Caki2 (cell line): ENCODE results near the gene SLC25A5. TPM values are rescaled to one million over a fixed set of nuclear protein-coding genes. Genes with fewer than 3 reads are reported as not detected.
"Not testable (repeated sequence)": the region's sequence is repeated elsewhere in the genome, so short reads cannot be mapped to it uniquely, and the experiment has no call there.

ENCODE experiments used
- DNase-seq: peaks from one replicate; pipeline ENCODE4 v3.0.0-alpha.2; 2015; ENCODE audit warnings: low read depth
- in situ Hi-C: cut with HindIII; loops from 2 replicates; pipeline ENCODE4 v1.10.0; 2016; ENCODE audit warnings: low sequenced_read_pairs, low pct_unique_long_range_greater_than_20kb, mixed read lengths
- total RNA-seq: library from RNA; depleted of rRNA; stranded (reverse); fragments of >200 nt; shearing (Covaris generic); gene quantifications from 2 replicates; pipeline ENCODE4 v1.2.3, GENCODE V29; 2014; ENCODE audit warnings: low replicate concordance; rRNA removed

SLC25A5 gene
- total RNA-seq, 1 experiment from 2014 or later = 37.5 TPM

DNA sequence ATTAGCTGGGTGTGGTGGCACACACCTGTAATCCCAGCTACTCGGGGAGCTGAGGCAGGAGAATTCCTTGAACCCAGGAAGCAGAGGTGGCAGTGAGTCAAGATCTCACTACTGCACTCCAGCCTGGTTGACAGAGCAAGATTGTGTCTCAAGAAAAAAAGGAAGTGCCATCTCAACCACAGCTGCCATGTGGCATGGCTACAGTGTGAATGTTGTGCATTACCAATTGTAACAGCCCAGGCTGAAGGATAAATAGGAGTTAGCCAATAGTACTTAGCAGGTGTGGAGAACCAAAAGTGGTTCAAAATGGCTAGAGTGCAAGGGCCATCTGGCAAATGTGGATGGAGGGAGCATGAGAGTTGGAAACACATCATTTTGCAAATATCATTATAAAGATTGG, 28.9 kb downstream of the SLC25A5 start:
- DNase-seq = no peak
- in situ Hi-C loops = no loop called here

DNA sequence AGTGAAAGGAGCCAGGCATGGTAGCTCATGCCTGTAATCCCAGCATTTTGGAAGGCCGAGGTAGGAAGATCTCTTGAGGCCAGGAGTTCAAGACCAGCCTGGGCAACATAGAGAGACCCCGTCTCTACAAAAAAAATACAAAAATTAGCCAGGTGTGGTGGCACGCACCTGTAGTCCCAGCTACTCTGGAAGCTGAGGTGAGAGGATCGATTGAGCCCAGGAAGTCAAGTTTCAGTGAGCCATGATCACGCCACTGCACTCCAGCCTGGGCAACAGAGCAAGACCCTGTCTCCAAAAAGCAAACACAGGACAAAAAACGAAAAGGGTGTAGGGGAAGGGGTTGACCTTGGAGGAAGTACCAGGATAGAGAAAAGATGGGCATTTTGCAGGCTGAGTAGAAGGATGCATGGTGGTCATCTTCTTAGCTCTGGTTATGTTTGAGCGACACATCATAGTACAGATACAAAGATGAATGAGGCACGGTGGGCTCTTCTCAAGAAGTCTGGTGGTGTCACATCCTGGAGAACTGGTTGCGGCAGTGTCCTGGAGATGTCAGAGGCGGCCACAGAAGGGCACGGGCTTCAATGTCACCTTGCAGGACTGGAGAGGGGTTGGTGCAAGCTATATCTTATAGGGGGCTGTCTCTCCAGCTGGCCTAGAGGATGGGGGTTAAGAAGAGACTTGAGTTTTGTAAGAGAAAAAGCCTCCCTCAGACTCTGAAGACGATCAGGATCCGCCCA, 32.0 kb downstream of the SLC25A5 start:
- in situ Hi-C loops = no loop called here
- DNase-seq = no peak

DNA sequence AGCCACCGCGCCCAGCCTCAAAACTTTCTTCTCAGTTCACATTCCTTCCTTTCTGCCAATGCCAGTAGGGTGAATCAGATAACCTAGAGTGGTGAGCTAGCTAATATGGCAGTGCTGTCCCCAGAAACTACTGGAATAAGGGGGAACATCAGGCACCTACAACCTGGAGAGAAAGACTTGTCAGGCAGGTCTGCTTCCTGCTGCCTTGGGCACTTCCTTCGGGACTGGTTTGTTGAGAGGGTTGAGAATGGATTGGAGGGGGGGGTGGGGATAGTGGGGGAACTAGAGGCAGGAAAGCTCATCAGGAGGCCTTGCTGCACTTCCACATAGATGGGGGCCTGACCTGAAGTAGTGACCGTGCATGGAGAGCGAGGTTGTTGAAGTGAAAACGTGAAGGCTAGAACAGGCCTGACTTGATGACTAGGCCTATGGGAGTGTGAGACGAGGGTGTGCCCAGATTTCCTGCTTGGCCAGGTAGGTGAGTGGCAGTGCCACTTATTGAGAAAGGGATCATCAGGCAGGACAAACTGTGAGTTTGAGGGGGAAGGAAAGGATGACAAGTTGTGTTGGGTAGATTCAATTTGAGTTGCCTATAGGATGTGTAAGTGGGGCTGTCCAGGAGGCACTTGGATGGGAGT, 33.4 kb downstream of the SLC25A5 start:
- in situ Hi-C loops = no loop called here
- no peak for DNase-seq

DNA sequence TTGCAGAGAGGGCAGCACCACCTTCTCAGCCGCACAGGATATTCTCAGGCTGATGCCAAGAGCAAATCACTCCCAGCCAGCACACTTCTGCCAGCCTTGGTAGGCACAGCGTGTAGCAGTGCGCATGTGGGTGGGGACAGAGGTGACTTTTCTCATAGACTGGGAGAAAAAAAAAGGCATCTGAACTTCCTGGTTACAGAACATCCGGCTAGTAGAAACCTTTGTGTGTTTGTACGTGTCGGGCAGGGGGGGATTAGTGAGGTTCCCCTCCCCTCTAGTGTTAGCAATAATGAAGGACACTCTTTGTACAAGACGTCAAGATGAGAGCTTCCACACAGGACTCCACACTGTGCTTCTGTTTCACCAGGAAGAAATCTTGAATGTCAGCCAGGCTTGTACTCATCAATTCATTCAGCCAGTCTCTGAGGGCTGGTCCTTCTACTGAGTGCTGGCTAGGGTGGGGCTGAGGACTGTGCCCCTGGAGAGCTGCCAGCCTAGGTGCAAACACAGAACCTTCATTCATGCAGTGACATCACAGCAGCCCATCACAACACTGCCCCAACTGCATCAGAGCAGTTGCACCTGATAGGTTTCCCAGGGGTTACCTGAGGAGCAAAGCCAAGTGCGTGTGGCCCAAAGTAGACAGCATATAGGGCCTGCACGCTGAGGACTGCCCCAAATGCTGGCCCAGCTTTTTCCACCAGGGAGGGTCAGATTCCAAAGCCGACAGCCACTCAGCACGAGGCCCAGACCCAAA, 34.7 kb downstream of the SLC25A5 start:
- in situ Hi-C loops = no loop called here
- DNase-seq = peak; percentile 10

DNA sequence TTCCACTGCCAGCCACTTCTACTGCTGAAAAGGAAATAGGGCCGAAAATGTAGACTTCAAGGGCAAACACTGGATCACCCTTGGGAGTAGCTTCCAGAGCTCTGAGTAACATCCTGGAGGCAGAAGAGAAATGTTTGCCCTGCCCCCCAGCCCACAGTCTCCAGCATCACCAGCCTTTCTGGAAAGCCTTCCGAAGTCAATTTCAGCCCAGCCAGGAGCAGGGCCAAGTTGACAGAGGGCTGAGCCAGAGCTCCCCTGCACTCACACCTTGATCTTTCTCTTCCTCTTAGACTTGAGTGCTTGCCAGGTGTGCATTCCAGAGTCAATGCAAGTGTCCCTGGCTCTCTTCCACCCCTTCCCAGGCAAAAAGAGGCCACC, 35.2 kb downstream of the SLC25A5 start:
- no peak for DNase-seq
- in situ Hi-C loops = no loop called here

DNA sequence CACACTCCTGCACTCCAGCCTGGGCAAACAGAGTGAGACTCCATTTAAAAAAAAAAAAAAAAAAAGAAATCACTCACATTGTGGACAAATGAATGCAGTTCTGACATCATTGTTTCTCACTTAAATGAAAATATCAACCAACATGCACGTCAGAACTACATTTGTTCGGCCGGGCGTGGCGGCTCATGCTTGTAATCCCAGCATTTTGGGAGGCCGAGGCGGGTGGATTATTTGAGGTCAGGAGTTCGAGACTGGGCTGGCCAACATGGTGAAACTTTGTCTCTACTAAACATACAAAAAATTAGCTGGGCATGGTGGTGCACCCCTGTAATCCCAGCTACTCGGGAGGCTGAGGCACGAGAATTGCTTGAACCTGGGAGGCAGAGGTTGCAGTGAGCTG, 36.9 kb downstream of the SLC25A5 start:
- DNase-seq, in situ Hi-C loops: not testable (repeated sequence)

DNA sequence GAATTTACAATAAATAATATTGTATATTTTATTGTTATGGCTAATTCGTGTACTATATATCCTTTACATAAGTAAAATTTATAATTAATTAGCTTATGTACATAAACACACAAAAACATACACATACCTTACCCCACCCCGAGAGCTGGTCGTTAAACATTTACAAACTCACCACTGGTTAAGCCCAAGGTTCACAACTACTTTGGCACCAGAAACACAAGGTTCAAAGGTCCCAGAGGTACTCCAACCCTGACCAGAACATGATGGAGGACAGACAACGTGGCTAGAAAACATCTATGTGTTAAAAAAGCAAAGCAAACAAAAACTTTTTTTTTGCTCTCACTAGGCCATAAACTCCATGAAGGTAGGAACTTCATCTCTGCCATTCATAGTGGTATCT, 37.7 kb downstream of the SLC25A5 start:
- no peak for DNase-seq
- in situ Hi-C loops = no loop called here

DNA sequence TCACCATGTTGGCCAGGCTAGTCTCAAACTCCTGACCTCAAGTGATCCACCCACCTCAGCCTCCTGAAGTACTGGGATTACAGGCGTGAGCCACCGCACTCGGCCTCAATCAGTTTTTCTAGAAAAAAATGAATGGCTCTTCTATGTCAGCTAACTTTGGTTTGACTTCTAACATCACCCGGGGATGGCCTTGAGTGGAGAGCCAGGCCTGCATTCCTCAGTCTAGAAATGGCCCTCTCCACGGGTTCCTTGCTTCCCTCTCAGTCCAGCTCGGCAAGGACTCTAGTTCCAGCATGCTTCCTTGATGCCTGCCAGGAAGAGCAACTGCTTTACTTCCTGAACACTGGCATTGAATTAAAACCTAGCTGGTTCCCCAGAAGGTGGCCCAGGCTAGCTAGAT, 39.0 kb downstream of the SLC25A5 start:
- DNase-seq = no peak
- in situ Hi-C loops = no loop called here

DNA sequence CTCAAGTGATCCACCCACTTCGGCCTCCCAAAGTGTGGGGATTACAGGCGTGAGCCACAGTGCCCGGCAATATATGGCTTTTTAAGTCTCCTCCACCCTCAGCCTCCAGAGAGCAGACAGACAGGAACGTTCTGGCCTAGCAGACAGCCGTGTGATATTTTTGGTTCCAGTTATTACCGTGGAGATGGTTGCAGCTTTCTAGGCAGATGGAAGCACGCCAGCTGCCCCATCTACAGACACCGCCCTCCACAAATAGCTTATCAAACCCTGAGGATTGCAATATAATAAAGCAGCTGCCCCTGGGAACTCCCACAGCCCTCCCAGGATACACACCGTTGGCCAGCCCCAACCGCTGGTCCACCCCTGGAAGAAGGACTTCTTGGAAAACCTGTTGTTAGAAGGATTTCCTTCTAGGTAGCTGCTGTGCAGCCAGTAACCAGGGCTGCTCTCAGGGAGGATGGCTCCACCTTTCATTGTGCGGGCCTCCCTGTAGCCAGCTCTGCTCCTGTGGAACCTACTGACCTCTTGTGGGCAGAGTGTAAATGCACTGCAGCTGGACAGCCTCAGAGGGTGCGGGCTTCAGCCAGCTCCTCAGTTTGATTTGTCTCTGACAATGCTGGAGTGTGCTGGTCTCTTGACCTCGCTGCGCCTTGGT, 44.0 kb downstream of the SLC25A5 start:
- in situ Hi-C loops = no loop called here
- DNase-seq = peak; percentile 50

DNA sequence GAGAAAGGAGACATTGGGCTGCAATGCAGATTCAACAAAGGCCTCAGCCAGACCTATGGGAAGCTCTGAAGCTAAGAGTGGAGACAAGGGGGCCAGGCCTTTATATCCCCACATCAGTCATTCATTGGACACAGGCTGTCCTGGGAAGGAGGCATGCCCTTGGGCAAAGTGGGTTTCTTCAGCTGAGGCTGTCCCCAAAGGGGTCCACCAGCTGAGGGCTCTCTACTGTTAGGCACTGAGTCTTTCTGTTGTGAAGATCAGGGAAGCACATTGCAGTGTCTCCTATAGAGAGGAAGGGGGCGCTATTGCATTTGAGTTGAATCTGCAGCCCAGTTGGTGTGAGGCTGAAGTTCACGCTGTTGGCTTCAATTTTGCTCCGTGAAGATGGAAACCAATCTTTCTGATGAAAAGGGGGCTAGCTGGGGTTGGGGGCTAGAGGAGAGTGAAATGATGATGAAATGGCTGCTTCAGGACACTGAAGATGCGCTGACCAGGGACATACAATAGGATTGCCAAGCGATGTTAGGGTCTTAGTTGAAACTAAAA, 48.0 kb downstream of the SLC25A5 start:
- DNase-seq = peak; percentile 61
- in situ Hi-C loops = no loop called here

DNA sequence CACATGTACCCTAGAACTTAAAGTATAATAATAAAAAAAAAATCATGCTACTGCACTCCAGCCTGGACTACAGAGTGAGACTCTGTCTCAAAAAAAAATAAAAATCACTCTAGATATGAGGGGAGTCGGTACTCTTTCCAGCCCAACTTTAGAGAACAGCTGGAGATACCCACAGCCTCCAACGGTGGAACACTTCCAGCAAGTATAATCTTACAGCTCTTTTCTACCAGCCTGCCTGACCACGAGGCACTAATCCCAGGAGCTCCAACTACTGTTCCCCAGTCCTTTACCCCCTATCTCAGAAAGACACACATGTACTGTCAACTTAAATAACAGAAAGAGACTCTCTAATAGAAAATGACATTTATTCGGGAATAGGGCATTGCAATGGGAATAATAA, 50.1 kb downstream of the SLC25A5 start:
- in situ Hi-C loops = no loop called here
- DNase-seq = no peak

Other genes starting within 250 kb of the SLC25A5 start
- gene PGRMC1, start 232.2 kb upstream of the SLC25A5 start, total RNA-seq = 271 and 291 TPM in 2 replicates
- 17.0 and 24.8 TPM in 2 replicates for gene SLC25A43, start 69.1 kb upstream of the SLC25A5 start, total RNA-seq
- gene STEEP1, start 97.0 kb downstream of the SLC25A5 start, total RNA-seq = 55.2 and 62.4 TPM in 2 replicates
- gene UBE2A, start 106.1 kb downstream of the SLC25A5 start, total RNA-seq = 32.4 and 46.1 TPM in 2 replicates
- 5.2 and 7.1 TPM in 2 replicates for gene NKRF, start 138.0 kb downstream of the SLC25A5 start, total RNA-seq
- 5.3 and 11.7 TPM in 2 replicates for gene SEPTIN6, start 224.7 kb downstream of the SLC25A5 start, total RNA-seq